ENCODE results near the gene NFKBIL1.

NFKBIL1 gene

DNA sequence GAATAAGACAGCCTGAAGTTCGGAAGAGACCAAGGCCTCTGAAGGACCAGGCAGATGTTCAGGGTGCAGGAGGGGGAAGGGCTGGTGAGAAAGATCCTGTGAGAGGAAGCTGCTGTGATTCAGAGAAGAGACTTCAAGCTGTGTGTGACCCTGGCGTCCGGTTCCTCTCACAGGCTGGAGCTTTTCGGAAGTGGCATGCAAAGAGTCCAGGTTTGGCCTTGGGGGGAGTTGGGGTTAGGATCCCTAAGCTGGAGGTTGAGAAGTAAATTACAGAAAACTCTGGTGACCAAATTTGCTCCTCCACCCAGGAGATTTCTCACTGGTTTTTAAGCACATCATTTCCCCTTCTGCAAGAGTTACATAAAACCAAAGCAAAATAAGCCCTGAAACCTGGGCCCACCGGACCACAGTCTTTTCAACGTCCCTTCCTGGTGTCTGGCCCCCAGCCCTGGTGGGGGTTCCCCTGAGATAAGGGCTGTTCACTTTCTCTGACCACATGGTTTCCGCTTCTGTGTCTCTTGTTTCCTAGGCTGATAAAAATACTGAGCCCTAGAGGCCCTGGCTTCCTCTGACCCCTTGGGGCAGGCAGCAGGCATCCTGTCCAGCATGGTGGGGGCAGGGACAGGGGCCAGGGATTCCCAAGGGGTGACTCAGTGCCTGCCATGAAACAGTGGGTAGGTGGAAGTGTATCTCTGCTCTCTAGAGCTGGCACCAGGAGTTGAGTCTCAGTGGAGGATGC lies 12.7 kb downstream of the NFKBIL1 start:
- DNase-seq (ENCODE audit: low spot score): no peak

GRCh38 chr6:31560697-31561058 lies 13.3 kb downstream of the NFKBIL1 start:
- no peak for DNase-seq (ENCODE audit: low spot score)

- DNase-seq (ENCODE audit: low spot score): no peak
Observed at GRCh38 chr6:31567531-31568370, 20.3 kb downstream of the NFKBIL1 start.

DNA sequence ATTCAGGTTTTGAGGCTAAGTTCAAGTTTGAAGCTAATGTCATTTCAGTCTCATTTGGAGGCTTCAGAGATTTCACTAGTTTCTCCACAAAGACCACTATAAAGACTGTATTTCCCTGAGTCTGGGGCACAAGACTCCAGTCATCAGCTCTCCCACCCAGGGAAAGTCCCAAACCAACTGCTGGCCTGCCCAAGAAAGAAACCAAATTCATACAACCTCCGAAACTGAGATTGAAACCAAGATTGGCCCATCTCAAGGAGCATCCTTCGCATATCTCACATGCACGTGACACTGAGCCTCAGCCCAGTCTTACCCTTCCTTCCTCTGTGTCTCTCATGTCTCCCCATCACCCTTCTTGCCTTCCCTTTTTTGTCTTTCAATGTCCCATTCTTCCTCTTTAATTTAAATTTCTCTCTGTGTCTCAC lies 21.1 kb downstream of the NFKBIL1 start:
- no peak for DNase-seq (ENCODE audit: low spot score)

DNA sequence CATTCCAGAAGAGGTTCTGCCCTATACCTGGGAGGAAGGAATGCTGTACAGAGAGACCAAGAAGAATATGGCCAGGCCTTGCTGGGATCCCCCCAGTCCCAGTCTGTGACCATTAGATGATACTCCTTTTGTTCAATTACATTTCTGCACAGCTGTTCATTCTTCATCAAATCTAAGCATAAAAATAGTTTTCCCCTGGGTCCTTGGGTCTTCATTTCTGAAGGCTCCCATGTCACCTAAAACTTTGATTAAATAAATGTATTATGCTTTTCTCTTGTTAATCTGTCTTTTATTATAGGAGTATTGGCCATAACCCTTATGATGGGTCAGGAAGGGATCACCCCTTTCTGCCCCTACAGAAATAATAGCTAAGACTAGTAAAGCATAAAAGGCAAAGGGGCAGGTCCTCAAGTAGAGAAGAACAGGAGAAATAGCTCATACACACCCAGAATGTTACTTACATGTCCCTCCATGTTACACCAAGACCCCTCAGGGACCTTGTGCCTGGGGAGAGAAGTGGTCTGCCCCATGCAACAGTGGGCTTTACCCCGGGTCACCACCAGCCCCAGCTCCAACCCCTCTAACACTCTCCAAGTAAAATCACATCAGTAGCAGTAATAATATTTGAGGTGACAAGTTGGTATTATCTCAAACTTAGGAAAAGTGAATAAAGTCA lies 22.6 kb downstream of the NFKBIL1 start:
- no peak for DNase-seq (ENCODE audit: low spot score)

DNA sequence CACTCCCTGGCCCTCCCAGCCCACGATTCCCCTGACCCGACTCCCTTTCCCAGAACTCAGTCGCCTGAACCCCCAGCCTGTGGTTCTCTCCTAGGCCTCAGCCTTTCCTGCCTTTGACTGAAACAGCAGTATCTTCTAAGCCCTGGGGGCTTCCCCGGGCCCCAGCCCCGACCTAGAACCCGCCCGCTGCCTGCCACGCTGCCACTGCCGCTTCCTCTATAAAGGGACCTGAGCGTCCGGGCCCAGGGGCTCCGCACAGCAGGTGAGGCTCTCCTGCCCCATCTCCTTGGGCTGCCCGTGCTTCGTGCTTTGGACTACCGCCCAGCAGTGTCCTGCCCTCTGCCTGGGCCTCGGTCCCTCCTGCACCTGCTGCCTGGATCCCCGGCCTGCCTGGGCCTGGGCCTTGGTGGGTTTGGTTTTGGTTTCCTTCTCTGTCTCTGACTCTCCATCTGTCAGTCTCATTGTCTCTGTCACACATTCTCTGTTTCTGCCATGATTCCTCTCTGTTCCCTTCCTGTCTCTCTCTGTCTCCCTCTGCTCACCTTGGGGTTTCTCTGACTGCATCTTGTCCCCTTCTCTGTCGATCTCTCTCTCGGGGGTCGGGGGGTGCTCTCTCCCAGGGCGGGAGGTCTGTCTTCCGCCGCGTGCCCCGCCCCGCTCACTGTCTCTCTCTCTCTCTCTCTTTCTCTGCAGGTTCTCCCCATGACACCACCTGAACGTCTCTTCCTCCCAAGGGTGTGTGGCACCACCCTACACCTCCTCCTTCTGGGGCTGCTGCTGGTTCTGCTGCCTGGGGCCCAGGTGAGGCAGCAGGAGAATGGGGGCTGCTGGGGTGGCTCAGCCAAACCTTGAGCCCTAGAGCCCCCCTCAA lies 24.9 kb downstream of the NFKBIL1 start, which contains the start of gene LTA:
LTA (plus strand) TSS at position 249 of the 871 bp plus-strand sequence; CDS start at position 703, 454 bp downstream.
- no peak for DNase-seq (ENCODE audit: low spot score)

- no peak for DNase-seq (ENCODE audit: low spot score)
Observed at GRCh38 chr6:31573239-31574105, 26.1 kb downstream of the NFKBIL1 start.

- DNase-seq (ENCODE audit: low spot score): no peak
Observed at GRCh38 chr6:31574106-31575061, 27.0 kb downstream of the NFKBIL1 start.

DNA sequence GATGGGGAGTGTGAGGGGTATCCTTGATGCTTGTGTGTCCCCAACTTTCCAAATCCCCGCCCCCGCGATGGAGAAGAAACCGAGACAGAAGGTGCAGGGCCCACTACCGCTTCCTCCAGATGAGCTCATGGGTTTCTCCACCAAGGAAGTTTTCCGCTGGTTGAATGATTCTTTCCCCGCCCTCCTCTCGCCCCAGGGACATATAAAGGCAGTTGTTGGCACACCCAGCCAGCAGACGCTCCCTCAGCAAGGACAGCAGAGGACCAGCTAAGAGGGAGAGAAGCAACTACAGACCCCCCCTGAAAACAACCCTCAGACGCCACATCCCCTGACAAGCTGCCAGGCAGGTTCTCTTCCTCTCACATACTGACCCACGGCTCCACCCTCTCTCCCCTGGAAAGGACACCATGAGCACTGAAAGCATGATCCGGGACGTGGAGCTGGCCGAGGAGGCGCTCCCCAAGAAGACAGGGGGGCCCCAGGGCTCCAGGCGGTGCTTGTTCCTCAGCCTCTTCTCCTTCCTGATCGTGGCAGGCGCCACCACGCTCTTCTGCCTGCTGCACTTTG lies 28.0 kb downstream of the NFKBIL1 start, which contains the start of gene TNF:
TNF (plus strand) TSS at position 231 of the 567 bp plus-strand sequence; CDS start at position 408, 177 bp downstream.
- DNase-seq (ENCODE audit: low spot score): no peak

GRCh38 chr6:31575952-31576685 lies 28.7 kb downstream of the NFKBIL1 start:
- no peak for DNase-seq (ENCODE audit: low spot score)

DNA sequence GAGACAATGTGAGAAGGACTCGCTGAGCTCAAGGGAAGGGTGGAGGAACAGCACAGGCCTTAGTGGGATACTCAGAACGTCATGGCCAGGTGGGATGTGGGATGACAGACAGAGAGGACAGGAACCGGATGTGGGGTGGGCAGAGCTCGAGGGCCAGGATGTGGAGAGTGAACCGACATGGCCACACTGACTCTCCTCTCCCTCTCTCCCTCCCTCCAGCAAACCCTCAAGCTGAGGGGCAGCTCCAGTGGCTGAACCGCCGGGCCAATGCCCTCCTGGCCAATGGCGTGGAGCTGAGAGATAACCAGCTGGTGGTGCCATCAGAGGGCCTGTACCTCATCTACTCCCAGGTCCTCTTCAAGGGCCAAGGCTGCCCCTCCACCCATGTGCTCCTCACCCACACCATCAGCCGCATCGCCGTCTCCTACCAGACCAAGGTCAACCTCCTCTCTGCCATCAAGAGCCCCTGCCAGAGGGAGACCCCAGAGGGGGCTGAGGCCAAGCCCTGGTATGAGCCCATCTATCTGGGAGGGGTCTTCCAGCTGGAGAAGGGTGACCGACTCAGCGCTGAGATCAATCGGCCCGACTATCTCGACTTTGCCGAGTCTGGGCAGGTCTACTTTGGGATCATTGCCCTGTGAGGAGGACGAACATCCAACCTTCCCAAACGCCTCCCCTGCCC lies 29.6 kb downstream of the NFKBIL1 start:
- no peak for DNase-seq (ENCODE audit: low spot score)

GRCh38 chr6:31577579-31577966 lies 30.2 kb downstream of the NFKBIL1 start:
- no peak for DNase-seq (ENCODE audit: low spot score)

DNA sequence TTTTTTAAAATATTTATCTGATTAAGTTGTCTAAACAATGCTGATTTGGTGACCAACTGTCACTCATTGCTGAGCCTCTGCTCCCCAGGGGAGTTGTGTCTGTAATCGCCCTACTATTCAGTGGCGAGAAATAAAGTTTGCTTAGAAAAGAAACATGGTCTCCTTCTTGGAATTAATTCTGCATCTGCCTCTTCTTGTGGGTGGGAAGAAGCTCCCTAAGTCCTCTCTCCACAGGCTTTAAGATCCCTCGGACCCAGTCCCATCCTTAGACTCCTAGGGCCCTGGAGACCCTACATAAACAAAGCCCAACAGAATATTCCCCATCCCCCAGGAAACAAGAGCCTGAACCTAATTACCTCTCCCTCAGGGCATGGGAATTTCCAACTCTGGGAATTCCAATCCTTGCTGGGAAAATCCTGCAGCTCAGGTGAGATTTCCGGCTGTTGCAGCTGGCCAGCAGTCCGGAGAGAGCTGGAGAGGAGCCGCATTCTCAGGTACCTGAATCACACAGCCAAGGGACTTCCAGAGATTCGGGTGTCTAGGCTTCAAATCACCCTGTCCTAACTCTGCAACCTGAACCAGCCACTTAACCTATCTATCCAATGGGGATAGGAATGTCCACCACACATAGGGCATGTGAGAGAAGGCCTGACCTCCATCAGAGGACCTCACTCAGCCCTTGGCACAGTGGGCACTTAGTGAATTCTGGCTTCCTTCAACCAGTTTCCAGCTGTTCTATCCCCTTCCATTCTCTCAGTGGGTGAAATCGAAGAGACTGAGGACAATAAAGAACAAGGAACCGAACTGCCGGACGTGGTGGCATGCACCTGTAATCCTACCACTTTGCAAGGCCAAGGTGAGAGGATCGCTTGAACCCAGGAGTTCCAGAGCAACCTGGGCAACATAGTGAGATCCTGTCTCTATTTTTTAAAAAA lies 31.0 kb downstream of the NFKBIL1 start:
- no peak for DNase-seq (ENCODE audit: low spot score)

DNA sequence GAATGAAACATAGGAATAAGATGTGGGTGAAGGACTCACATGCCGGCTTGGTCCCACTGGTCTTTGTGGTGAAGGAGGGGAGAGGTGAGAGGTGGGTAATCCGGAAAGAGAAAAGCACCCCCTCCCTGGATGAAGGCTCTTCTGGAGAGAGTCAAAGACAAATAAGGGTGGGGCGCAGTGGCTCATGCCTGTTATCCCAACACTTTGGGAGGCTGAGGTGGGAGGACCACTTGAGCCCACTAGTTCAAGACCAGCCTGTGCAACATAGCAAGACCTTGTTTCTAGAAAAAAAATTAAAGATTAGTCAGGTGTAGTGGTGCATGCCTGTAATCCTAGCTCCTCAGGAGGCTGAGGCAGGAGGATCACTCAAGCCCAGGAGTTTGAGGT lies 31.7 kb downstream of the NFKBIL1 start:
- no peak for DNase-seq (ENCODE audit: low spot score)

- DNase-seq (ENCODE audit: low spot score): no peak
Observed at GRCh38 chr6:31579546-31580437, 32.4 kb downstream of the NFKBIL1 start.

DNA sequence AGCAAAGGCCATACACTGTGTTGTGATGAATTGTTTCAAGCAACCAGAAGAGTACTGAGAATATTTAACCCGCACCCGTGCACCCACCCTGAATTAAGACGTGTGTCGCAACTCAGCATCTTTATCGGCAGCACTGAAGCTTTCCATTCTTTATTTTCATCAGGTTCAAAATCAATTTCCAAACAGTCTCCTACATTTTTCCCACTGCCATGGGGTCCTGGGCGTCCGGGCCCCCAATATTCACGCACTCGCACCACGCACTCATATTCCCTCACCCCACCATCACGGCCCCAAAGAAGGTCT lies 33.0 kb downstream of the NFKBIL1 start:
- DNase-seq (ENCODE audit: low spot score): no peak

Measured in ecto neural progenitor cell (in vitro differentiated cells).